B cell (primary cell): ENCODE results near the gene ANTXR2. TPM values are rescaled to one million over a fixed set of nuclear protein-coding genes. Genes with fewer than 3 reads are reported as not detected.

Experiments
- ATAC-seq: fragments of 200-7000 bp; cut with Tn5 transposase; one replicate; pipeline ENCODE4 v1.10.0; 2021; ENCODE audit warnings: low read depth, mild to moderate bottlenecking, moderate number of reproducible peaks, moderate library complexity
- CTCF ChIA-PET: fragments of 350-600 bp; sonication (Branson Sonifier 250); formaldehyde crosslinking; loops from one replicate; lab custom pipeline; 2021; ENCODE audit warnings: antibody characterized with exemption, inconsistent platforms; lab: Charles Lee
- POLR2A ChIA-PET: fragments of 350-600 bp; sonication (Branson Sonifier 250); formaldehyde crosslinking; loops from one replicate; lab custom pipeline; 2021; ENCODE audit warnings: antibody characterized with exemption; lab: Charles Lee
- DNase-seq: peaks from one replicate; pipeline ENCODE4 v3.0.0; 2013
- H2AFZ ChIP-seq: 2 replicates; pipeline ENCODE4 v1.6.1; 2012; ENCODE audit warnings: mild to moderate bottlenecking, low read depth, low read length; ENCODE audit not compliant: insufficient read depth, poor library complexity, severe bottlenecking
- H3K27ac ChIP-seq, 2 donors: 1 replicate in 1 of 2; 2 replicates in 1 of 2; pipeline ENCODE4 v1.5.1; 2012 to 2013; ENCODE audit warnings: low read length in 2 of 2, mild to moderate bottlenecking in 2 of 2, moderate library complexity in 1 of 2
- H3K27me3 ChIP-seq, 4 experiments: fragments of 200-600 bp in 1 of 4; sonication (generic) in 1 of 4; replicated peaks in 1 of 4; 1 replicate in 2 of 4; 2 replicates in 2 of 4; pipeline versions ENCODE4 v1.6.1 to v1.7.0; 2013 to 2016; ENCODE audit warnings: low read length in 3 of 4, mild to moderate bottlenecking in 2 of 4, mixed read lengths in 1 of 4, moderate library complexity in 1 of 4; ENCODE audit not compliant: insufficient read depth in 4 of 4, control insufficient read depth in 3 of 4; ENCODE audit errors: control extremely low read depth in 1 of 4
- H3K36me3 ChIP-seq, 2 experiments: replicated peaks in 1 of 2; 1 replicate in 1 of 2; 2 replicates in 1 of 2; pipeline versions ENCODE4 v1.6.1 to v1.7.1; 2013; ENCODE audit warnings: low read length in 1 of 2; ENCODE audit not compliant: insufficient read depth in 2 of 2, control insufficient read depth in 1 of 2; ENCODE audit errors: control extremely low read depth in 1 of 2, extremely low read depth in 1 of 2
- H3K4me1 ChIP-seq, 2 donors: fragments of 200-600 bp in 1 of 2; sonication (generic) in 1 of 2; 1 replicate in 1 of 2; 2 replicates in 1 of 2; pipeline versions ENCODE4 v1.5.1 to v1.6.1; 2013 to 2017; ENCODE audit warnings: low read length in 2 of 2; ENCODE audit not compliant: control insufficient read depth in 2 of 2, insufficient read depth in 2 of 2
- H3K4me2 ChIP-seq: replicated peaks from 2 replicates; pipeline ENCODE3; 2012; ENCODE audit warnings: mild to moderate bottlenecking, low read depth, low read length; ENCODE audit not compliant: poor library complexity, severe bottlenecking
- H3K4me3 ChIP-seq, 5 experiments: fragments of 200-600 bp in 1 of 5; sonication (generic) in 1 of 5; 1 replicate in 3 of 5; 2 replicates in 2 of 5; pipeline versions ENCODE4 v1.5.1 to v1.7.0; 2011 to 2016; ENCODE audit warnings: low read length in 4 of 5, mild to moderate bottlenecking in 4 of 5, low read depth in 2 of 5, control low read depth in 1 of 5, moderate library complexity in 1 of 5; ENCODE audit not compliant: insufficient read depth in 1 of 5; ENCODE audit errors: control extremely low read depth in 1 of 5, extremely low read depth in 1 of 5
- H3K79me2 ChIP-seq: fragments of 200-600 bp; sonication (generic); one replicate; pipeline ENCODE4 v1.6.0; 2016; ENCODE audit warnings: low read length; ENCODE audit not compliant: control insufficient read depth, insufficient read depth
- H3K9ac ChIP-seq: fragments of 200-600 bp; sonication (generic); 2 replicates; pipeline ENCODE4 v1.6.1; 2017; ENCODE audit warnings: mild to moderate bottlenecking, low read length, moderate library complexity
- H3K9me3 ChIP-seq, 3 donors: one replicate each; pipeline versions ENCODE4 v1.6.1 to v1.7.1; 2013; ENCODE audit warnings: low read length in 2 of 3; ENCODE audit not compliant: control insufficient read depth in 2 of 3, insufficient read depth in 1 of 3; ENCODE audit errors: control extremely low read depth in 1 of 3
- H4K20me1 ChIP-seq: 2 replicates; pipeline ENCODE4 v1.6.0; 2012; ENCODE audit warnings: mild to moderate bottlenecking, low read length; ENCODE audit not compliant: insufficient read depth, control insufficient read depth, poor library complexity, severe bottlenecking
- H3K27ac Mint-ChIP-seq: one replicate; pipeline ENCODE4 v1.8.0; 2021; ENCODE audit warnings: mixed read lengths
- H3K27me3 Mint-ChIP-seq: one replicate; pipeline ENCODE4 v1.8.0; 2021; ENCODE audit warnings: mixed read lengths
- H3K4me1 Mint-ChIP-seq: one replicate; pipeline ENCODE4 v1.8.0; 2021; ENCODE audit warnings: mixed read lengths
- H3K4me3 Mint-ChIP-seq: one replicate; pipeline ENCODE4 v1.8.0; 2021; ENCODE audit warnings: mixed read lengths
- H3K9me3 Mint-ChIP-seq: one replicate; pipeline ENCODE4 v1.8.0; 2022; ENCODE audit warnings: mixed read lengths; ENCODE audit not compliant: insufficient read depth
- EZH2 ChIP-seq: IDR thresholded peaks from 2 replicates; pipeline ENCODE4 v1.6.1; 2012; ENCODE audit warnings: borderline replicate concordance, low read depth, mild to moderate bottlenecking, moderate library complexity, low read length; ENCODE audit not compliant: insufficient read depth, poor library complexity, severe bottlenecking
- intact Hi-C: fragments of 100-400 bp; cut with micrococcal nuclease; formaldehyde crosslinking; loops from one replicate; pipeline ENCODE4 v1.10.0; 2022
- polyA plus RNA-seq: library from polyadenylated mRNA; depleted of rRNA; stranded (reverse); fragments of >200 nt; gene quantifications from 2 replicates; pipeline ENCODE4 v1.2.3, GENCODE V29; 2012
- total RNA-seq, 2 donors: library from RNA; stranded (reverse); fragments of 120-200 nt in 1 of 2; gene quantifications; 1 replicate in 1 of 2; 2 replicates in 1 of 2; pipeline versions ENCODE4 v1.2.3 to v1.2.4, GENCODE V29; 2013 to 2022
- TF ChIP-seq, protein P1 (sequence below): fragments of 200-600 bp; IDR thresholded peaks from one replicate; pipeline ENCODE4 v1.8.0; 2022; ENCODE audit warnings: antibody characterized with exemption, mild to moderate bottlenecking

The ANTXR2 gene
- total and polyA plus RNA-seq, 2 donors (not counting 1 experiment from before 2014, with no cell fraction given): 10.6 to 63.0 TPM

DNA sequence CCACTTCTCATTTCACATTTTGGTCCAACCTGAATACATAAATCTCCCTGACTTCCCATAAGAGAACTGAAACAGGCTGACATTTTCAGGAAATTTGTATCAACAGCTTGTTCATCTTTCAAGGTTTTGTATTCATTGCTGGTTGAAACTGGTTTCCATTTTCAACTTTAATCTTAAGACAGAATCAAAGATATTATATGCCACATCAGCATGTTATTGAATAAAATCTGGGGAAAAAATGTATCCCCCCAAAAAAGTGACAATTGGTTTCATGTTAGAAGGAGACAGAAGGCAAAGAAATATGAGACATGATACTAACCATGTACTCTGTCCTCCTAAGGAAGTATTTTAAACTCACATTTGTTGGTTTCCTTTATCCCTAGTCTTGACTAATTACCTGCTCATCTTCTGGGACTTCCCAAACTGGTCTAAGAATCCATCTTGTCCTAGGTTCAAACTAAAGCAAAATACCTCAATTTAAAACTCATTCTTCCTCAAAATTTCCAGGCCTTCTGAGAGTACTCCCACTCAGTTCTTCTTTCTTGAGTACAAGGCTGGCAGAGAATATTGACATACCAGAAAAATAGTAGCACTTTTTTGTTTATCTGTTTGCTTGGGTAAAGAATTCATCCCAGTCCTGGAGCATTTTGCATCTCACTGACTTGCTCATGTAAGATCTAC, 3.1 kb upstream of the ANTXR2 start:
- Mint-ChIP-seq H3K9me3 (no peaks in the 10 kb centered on the region), H3K27me3 (peaks cover 6% of the 10 kb centered on the region), H3K4me3 (no peak overlapping the region), H3K27ac (no peak overlapping the region), H3K4me1 (peaks cover 32% of the 10 kb centered on the region)
- peaks cover 15% of the 10 kb centered on the region for H3K79me2 ChIP-seq
- no peak overlapping the region for H2AFZ ChIP-seq
- H4K20me1 ChIP-seq: no peaks in the 10 kb centered on the region
- intact Hi-C loops: no loop called here
- H3K27me3 ChIP-seq: peaks cover 0 to 11% (median 8%) of the 10 kb centered on the region in 4 experiments
- H3K36me3 ChIP-seq: no peaks in the 10 kb centered on the region
- no peak for TF ChIP-seq EZH2
- TF ChIP-seq, protein P1, sequence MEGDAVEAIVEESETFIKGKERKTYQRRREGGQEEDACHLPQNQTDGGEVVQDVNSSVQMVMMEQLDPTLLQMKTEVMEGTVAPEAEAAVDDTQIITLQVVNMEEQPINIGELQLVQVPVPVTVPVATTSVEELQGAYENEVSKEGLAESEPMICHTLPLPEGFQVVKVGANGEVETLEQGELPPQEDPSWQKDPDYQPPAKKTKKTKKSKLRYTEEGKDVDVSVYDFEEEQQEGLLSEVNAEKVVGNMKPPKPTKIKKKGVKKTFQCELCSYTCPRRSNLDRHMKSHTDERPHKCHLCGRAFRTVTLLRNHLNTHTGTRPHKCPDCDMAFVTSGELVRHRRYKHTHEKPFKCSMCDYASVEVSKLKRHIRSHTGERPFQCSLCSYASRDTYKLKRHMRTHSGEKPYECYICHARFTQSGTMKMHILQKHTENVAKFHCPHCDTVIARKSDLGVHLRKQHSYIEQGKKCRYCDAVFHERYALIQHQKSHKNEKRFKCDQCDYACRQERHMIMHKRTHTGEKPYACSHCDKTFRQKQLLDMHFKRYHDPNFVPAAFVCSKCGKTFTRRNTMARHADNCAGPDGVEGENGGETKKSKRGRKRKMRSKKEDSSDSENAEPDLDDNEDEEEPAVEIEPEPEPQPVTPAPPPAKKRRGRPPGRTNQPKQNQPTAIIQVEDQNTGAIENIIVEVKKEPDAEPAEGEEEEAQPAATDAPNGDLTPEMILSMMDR: no peak
- ATAC-seq: no peak
- H3K9me3 ChIP-seq: no peaks in the 10 kb centered on the region
- ChIA-PET POLR2A (no interaction called here), CTCF (interaction anchor here (0.8 to 0.9 kb wide), 2 partner anchors 50 to 108 kb away, joined by 3 read pairs; no protein-coding TSS in a partner anchor)
- H3K4me2 ChIP-seq: no peak overlapping the region
- no peak overlapping the region for H3K27ac ChIP-seq
- H3K4me1 ChIP-seq: peaks cover 23 to 24% of the 10 kb centered on the region in 2 donors
- no peak overlapping the region for H3K9ac ChIP-seq
- H3K4me3 ChIP-seq: no peak overlapping the region
- no peak for DNase-seq

DNA sequence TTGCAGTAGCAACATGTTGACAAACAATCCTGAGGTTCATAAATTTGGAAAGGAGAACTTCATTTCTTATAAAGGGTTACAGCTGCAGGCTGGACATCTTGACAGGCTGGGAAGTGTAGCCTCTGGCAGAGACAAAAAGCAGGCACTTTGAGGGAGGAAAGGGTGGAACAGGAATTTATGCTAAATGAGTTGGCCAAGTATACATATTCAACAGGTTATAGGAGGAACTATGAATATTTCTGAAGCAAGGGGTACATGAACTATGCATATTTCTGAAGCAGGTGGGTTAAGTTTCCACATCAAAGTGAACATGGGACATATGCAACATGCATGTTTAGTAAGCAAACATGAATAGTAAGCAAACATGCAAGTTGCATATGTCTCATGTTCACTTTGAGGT, 1.6 kb upstream of the ANTXR2 start:
- H3K4me3 ChIP-seq: no peak overlapping the region
- Mint-ChIP-seq H3K4me3 (no peak overlapping the region), H3K9me3 (no peaks in the 10 kb centered on the region), H3K27ac (peak overlapping the region; percentile 59), H3K4me1 (peaks cover 44% of the 10 kb centered on the region), H3K27me3 (peaks cover 6% of the 10 kb centered on the region)
- H3K9ac ChIP-seq: no peak overlapping the region
- POLR2A ChIA-PET: no interaction called here
- TF ChIP-seq, protein P1: no peak
- no peak for TF ChIP-seq EZH2
- peak overlapping the region in 1 of 2 donors; percentile 91 for H3K27ac ChIP-seq
- no peak overlapping the region for H2AFZ ChIP-seq
- H3K27me3 ChIP-seq: peaks cover 0 to 9% (median 8%) of the 10 kb centered on the region in 4 experiments
- H3K79me2 ChIP-seq: peaks cover 15% of the 10 kb centered on the region
- H4K20me1 ChIP-seq: no peaks in the 10 kb centered on the region
- intact Hi-C loops: loop anchor here (5.0 kb wide), 1 partner anchor 1132 kb away; no protein-coding TSS in a partner anchor
- CTCF ChIA-PET: interaction anchor here (0.7 to 2.5 kb wide), 2 partner anchors 51 to 1179 kb away, joined by 3 to 9 read pairs; no protein-coding TSS in a partner anchor
- peaks cover 0 to 3% of the 10 kb centered on the region in 2 experiments for H3K36me3 ChIP-seq
- peaks cover 27 to 32% of the 10 kb centered on the region in 2 donors for H3K4me1 ChIP-seq
- DNase-seq (no peak), ATAC-seq (no peak)
- no peaks in the 10 kb centered on the region for H3K9me3 ChIP-seq
- no peak overlapping the region for H3K4me2 ChIP-seq
